ENCODE measurements around the gene SAMHD1.
"Not testable (repeated sequence)": the region's sequence is repeated elsewhere in the genome, so short reads cannot be mapped to it uniquely, and the experiment has no call there.

The SAMHD1 gene

DNA sequence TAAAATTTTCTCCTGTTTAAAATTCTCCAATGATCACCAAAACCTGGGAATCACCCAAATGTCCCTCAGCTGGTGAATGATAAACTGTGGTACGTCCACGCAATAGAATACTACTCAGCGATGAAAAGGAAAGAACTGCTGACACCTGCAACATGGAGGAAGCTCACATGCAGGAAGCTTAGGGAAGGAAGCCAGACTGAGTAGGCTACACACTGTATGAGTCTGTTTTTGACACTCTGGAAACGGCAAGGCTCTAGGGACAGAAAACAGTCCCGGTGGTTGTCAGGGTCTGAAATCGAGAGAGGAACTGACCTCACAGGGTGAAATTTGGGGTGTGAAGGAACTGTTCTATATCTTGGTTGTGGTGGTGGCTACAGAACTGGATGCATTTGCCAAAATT is 100.7 kb downstream of the SAMHD1 start:
- no peak for DNase-seq

DNA sequence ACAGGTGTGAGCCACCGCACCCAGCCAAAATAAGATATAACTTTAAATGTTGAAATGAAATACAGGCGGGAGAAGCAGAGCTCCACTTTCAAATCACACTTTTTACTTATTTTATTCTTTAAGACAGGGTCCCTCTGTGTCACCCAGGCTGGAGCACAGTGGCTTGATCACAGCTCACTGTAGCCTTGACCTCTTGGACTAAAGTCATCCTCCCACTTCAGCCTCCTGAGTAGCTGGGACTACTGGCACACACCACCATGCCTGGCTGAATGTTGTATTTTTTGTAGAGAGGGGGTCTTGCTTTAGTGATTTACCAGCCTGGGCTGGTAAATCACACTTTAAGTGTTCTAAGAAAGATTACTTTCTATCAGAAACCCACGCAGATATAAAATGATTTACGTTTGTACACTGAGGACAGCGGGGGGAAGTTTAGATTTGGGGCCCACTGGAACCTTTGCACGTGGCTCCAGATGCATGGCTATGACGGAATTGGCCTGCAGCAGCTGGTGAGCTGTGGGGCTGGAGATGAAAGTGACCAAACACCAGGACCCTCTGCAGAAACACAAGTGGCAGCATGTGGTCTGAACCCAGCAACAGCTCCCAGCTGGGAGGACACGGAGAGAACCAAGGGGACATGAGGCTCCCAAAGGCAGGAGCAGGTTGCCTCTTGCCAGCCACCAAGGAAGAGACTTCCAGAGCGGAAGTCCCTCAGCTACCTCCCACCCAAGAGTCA is 102.0 kb downstream of the SAMHD1 start:
- no peak for DNase-seq

DNA sequence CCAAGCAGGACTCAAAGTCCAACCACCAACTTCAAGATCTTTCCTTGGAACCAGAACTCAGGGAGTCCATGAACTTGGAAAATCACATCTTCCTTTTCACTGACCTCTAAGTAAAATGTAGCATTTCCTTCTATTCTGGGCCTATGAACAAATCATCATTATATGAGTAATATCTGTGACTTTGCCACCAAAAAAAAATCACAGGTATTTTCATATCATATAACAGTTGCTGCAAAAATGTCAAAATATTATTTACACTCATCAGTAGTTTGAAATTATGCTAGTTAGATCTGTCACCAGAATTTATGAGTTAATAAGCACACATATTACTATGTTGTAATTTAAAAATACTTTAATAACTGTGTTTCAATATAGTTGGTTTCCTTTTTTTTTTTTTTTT is 102.8 kb downstream of the SAMHD1 start:
- DNase-seq = no peak

DNA sequence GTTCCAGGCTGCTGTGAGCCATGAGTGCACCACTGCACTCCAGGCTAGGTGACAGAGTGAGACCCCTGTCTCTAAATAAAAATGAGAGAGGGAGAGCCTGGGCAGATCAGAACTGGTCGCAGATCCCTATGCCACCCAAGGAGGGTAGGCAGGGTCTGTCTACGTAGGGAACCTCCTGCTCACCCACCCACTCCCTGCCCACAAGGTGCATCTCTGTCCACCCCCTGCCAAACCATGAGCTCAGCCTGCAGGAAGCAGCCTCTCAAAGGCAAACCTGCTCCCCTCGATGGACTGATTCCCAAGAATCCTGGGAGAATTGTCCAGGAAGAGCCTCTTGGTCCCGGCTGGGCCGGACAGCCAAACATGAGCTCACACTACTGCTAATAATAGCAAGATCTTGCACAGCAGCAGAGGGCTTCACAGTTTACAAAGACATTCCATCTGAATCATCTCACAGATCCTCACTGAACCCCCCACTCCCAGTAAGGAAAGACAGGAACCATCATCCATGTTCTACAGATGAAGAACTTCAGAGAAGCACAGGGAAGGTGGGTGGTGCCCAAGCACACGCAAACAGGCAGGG is 103.3 kb downstream of the SAMHD1 start:
- DNase-seq = no peak

DNA sequence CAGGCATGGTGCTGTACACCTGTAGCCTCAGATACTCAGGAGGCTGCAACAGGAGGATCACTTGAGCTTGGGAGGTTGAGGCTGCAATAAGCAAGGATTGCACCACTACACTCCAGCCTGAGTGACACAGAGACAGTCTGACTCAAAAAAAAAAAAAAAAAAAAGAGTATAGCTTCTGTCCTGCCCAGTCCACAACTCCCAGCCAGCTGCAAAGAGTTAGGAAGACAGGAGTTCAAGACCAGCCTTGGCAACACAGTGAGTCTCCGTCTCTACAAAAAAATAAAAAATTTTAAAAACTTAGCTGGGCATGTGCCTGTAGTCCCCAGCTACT is 103.8 kb downstream of the SAMHD1 start:
- no peak for DNase-seq

DNA sequence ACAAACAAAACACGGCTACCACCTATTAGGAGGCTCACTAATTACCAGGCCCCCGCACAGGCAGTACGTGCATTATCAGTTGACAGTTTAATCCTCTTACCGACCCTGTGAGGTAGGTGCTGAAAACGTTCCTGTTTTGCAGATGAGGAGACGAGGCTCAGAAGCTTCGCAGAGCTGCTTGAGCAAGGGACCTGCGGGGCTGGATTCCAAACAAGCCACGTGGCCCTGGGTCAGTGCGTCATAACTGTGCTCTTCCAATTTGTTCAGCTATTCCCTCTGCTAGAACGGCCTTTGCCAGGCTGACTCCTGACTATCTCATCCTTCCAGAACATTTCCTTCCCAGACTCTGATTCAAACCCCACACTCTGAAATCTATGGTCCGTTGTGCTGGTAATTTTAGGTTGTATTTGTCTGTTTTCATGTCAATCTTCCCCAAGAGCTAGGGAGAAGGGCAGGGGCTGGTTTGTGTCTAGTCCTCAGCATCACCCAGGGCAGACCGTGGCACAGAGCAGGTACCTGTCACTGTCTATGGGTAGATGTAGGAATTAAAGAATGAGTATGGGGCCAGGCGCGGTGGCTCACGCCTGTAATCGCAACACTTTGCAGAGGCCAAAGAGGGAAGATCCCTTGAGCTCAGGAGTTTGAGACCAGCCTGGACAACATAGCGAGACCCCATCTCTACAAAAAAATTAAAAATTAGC is 104.3 kb downstream of the SAMHD1 start:
- DNase-seq = no peak

DNA sequence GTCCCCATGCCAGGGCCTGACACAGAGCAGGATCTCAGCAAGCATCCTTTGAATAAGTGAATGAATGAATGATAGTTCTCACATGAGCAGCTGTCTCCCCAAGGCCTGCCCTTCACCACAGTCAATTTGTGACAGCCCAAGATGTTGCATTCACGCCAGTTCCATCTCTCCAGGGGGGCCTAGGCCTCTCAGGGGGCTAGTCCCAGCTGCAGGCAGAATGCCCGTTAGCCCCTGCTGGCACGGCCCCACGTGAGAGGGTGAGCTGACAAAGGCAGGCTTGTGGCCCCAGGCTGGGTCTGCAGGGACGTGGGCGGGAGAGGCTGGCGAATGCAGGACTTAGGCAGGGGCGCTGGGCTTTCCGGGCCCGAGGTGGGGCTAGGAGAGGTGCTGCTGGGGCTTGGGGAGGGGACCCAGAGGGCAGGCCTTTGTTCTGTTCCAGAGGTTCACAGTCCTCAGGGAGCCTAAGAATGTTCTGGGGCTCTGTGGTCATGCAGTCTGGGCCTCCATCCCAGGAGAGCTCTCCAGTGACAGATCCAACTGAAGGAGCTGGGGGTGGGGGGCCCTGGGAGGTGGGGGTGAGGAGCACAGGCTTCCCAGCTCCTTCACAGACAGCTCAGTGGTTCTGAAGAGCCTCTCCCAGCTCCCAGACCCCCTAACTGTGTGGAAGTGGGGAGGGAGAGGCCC is 106.1 kb downstream of the SAMHD1 start:
- DNase-seq = no peak

DNA sequence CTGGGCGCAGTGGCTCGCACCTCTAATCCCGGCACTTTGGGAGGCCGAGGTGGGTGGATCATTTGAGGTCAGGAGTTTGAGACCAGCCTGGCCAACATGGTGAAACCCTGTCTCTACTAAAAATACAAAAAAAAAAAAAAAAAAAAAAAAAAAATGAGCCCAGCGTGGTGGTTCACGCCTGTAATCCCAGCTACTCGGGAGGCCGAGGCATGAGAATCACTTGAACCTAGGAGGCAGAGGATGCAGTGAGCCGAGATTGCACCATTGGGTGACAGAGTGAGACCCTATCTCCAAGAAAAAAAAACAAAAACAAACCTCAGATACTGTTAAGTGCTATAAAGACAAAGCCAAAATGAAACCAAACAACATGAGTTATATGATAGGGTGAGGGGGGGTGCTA is 110.5 kb downstream of the SAMHD1 start:
- not testable (repeated sequence) for DNase-seq
